AG10803 (cell line): ENCODE data around the gene SHROOM3.
A peak's percentile ranks its signal among the peaks of the same experiment; 100 is the strongest.

Source experiments
- DNase-seq: peaks from one replicate; pipeline ENCODE4 v3.0.0; 2010; ENCODE audit warnings: low read depth
- H3K4me3 ChIP-seq: 2 replicates; pipeline ENCODE4 v1.5.1; 2011; ENCODE audit warnings: mild to moderate bottlenecking, low read length, control low read depth
- CTCF ChIP-seq: conservative IDR thresholded peaks from 2 replicates; pipeline ENCODE4 v1.5.1; 2011; ENCODE audit warnings: mild to moderate bottlenecking, low read length, control low read depth, inconsistent platforms

SHROOM3 gene

DNA sequence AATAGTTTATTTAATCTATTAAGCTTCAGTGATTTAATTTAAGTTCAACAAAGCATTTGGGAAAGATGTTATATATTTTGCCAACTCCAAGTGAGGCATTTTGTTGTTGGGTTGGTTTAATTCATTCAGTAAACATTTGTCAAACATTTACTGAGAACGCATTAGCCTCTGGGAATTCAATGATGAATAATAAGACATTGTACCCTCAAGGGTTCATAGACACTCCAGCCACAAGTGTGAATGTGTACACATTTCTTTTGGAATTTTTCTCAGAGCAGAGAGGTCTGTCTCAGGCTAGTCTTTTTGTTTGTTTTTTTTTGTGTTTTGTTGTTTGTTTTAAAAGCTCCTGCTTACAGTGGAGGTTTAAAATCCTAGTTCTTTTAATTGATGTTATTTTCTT is 259.0 kb downstream of the SHROOM3 start:
- DNase-seq: no peak
- TF ChIP-seq CTCF: no peak
- no peak overlapping the region for H3K4me3 ChIP-seq

- H3K4me3 ChIP-seq: no peak overlapping the region
- no peak for TF ChIP-seq CTCF
- peak; percentile 64 for DNase-seq
These were observed 261.1 kb downstream of the SHROOM3 start for GRCh38 chr4:76696109-76696508.

DNA sequence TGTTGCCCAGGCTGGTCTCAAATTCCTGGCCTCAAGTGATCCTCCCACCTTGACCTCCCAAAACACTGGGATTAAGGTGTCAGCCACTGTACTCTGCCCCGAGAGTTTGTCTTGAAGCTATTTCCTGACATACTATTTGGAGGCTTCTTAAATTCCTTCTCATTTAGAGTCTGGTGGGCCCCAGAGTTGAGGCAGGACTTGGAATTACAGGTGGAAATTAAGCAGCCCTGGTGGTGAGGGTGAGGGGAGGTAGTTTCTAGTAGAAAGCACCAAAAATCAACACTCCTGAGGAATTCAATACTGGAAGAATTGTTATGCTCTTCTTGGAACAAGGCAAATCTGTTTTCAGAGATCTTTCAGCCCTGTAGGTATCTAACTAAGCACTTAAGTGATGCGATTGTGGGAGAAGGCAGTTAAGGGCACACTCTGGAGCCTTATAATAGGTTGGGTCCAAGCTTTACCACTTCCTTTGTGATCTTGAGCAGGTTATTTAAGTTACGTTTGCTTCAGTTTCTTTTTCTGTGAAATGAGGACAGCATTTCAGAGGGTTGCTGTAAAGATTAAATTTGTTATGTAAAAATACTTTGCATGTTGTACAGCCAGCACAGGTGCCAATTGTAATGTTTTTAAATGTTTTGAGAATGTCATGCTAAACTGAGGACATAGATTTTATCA is 262.2 kb downstream of the SHROOM3 start:
- H3K4me3 ChIP-seq: no peak overlapping the region
- no peak for DNase-seq
- TF ChIP-seq CTCF: no peak

DNA sequence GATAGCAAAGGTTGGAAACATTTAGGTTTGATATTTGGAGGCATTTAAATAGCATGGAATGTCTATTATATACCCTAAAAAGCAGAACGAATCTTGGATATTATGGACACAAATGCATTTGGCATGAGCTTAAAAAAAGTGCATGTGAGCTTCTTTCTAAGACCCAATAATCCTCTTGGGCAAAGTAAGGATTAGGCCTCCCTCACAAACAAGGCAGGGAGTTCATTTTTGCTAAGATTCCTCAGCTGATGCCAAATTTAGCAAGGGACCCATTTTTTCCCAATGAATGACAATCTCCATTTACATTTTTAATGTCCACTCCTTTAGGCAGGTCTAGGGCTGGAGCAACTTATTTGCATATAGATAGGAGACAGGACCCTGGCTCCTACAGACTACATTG is 263.1 kb downstream of the SHROOM3 start:
- H3K4me3 ChIP-seq: no peak overlapping the region
- no peak for DNase-seq
- TF ChIP-seq CTCF: no peak

GRCh38 chr4:76699751-76700310 is 264.8 kb downstream of the SHROOM3 start:
- TF ChIP-seq CTCF: no peak
- no peak for DNase-seq
- H3K4me3 ChIP-seq: no peak overlapping the region

DNA sequence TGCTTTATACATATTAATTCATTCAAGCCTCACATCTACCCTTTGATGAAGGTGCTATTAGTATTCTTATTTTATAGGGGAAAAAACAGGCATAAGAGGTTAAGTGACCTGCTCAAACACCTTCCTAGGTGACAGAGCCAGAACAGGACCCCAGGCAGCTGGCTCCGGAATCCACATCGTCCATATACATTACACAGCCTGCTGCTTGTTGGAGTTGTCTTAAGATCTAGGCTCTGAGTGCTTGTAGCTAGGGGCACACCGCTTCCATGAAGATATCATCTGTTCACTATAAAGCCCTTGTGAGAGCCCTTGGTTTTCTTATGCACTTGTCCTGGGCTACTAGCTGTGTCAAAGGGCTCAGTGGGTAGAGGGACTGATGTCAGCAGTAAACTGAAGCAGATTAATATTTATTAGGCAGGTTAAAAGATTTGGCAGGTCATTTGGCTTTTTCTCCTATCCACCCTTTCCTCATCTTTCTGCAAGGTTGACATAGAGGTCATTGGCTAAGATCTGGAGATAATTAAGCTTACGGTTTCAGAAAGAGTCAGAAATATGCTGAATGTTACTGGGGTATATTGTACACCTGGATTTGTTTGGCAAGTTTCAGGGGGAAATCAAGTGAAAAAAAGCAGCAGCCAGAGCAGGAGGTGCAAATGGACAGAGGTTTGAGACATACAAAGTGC is 267.6 kb downstream of the SHROOM3 start:
- DNase-seq: no peak
- H3K4me3 ChIP-seq: no peak overlapping the region
- no peak for TF ChIP-seq CTCF

DNA sequence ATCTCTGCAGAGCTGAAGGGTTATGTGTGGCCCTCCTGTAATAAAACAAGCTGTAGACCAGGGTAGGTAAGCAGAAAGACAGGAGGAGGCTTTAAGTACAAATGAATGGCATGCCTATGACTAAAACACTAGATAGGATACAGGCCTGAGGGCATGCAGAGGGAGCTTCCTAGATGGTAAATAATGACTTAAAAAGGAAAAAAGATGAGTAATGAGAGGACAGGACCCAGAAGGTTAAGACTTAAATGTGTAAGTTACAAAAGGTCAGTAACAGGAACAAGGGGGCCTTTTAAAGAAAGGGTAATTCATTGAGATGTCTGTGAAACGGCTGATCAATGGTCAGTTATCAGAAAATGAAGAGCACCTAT is 268.1 kb downstream of the SHROOM3 start:
- H3K4me3 ChIP-seq: no peak overlapping the region
- TF ChIP-seq CTCF: no peak
- no peak for DNase-seq
